ENCODE results near the gene MARCHF9.

DNA sequence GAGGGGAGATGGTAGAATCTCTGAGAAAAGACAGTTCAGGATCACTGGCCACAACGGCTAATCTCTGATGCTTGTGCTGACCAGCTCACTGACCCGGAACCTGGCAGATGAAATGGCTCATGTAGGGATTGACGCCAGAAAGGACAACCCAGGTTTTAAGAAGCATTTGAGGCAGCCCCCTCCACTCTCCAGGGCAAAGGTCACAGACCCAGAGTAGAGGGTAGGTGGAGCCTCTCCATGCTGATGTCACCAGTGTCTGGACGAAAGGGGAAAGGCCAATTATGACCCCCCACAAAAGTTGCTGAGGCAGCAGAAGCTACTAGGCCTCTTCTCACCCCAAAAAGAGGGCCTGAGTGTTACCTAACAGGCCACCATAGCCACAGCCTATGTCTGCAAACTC is 15.8 kb downstream of the MARCHF9 start:
- TF ChIP-seq, protein P1, sequence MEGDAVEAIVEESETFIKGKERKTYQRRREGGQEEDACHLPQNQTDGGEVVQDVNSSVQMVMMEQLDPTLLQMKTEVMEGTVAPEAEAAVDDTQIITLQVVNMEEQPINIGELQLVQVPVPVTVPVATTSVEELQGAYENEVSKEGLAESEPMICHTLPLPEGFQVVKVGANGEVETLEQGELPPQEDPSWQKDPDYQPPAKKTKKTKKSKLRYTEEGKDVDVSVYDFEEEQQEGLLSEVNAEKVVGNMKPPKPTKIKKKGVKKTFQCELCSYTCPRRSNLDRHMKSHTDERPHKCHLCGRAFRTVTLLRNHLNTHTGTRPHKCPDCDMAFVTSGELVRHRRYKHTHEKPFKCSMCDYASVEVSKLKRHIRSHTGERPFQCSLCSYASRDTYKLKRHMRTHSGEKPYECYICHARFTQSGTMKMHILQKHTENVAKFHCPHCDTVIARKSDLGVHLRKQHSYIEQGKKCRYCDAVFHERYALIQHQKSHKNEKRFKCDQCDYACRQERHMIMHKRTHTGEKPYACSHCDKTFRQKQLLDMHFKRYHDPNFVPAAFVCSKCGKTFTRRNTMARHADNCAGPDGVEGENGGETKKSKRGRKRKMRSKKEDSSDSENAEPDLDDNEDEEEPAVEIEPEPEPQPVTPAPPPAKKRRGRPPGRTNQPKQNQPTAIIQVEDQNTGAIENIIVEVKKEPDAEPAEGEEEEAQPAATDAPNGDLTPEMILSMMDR (IDR thresholded peaks at IDR 0.05): no peak
- no peak for TF ChIP-seq ZFX (IDR thresholded peaks at IDR 0.05; ENCODE audit: borderline replicate concordance)
